HCT116 (cell line): ENCODE measurements around the gene CILP2.

Experiments used
- EGR1 ChIP-seq: IDR thresholded peaks from 2 replicates; pipeline ENCODE4 v1.6.1; 2012; ENCODE audit warnings: low read depth
- SIN3A ChIP-seq: IDR thresholded peaks from 2 replicates; pipeline ENCODE4 v1.6.1; 2012; ENCODE audit warnings: low read depth
- TCF7L2 ChIP-seq: IDR thresholded peaks from 2 replicates; pipeline ENCODE4 v1.7.0; 2011; ENCODE audit warnings: borderline replicate concordance, inconsistent platforms; ENCODE audit not compliant: insufficient read depth, insufficient read length; ENCODE audit errors: extremely low read depth
- YY1 ChIP-seq: IDR thresholded peaks from 2 replicates; pipeline ENCODE4 v1.6.1; 2011; ENCODE audit warnings: low read length, low read depth, moderate library complexity, mild to moderate bottlenecking; ENCODE audit not compliant: insufficient replicate concordance; ENCODE audit errors: extremely low read depth
- TF ChIP-seq, protein P1 (sequence below), 3 experiments: fragments of 200-600 bp in 1 of 3; sonication (generic) in 1 of 3; IDR thresholded peaks in 2 of 3; conservative IDR thresholded peaks in 1 of 3; 2 replicates each; pipeline ENCODE4 v1.5.1; 2012 to 2017; ENCODE audit warnings: low read depth in 2 of 3, low read length in 2 of 3, antibody characterized with exemption in 1 of 3, borderline replicate concordance in 1 of 3, control low read depth in 1 of 3, mild to moderate bottlenecking in 1 of 3, mixed read lengths in 1 of 3, mixed run types in 1 of 3, moderate library complexity in 1 of 3; ENCODE audit not compliant: insufficient read depth in 1 of 3
- TF ChIP-seq, protein P2 (sequence below): IDR thresholded peaks from 2 replicates; pipeline ENCODE4 v1.6.1; 2011; ENCODE audit warnings: mild to moderate bottlenecking, low read length, moderate library complexity; ENCODE audit not compliant: insufficient replicate concordance; ENCODE audit errors: extremely low read depth

GRCh38 chr19:19566306-19566705 lies 28.2 kb downstream of the CILP2 start:
- TF ChIP-seq TCF7L2, result no peak
- no peak for TF ChIP-seq SIN3A
- TF ChIP-seq, protein P1, sequence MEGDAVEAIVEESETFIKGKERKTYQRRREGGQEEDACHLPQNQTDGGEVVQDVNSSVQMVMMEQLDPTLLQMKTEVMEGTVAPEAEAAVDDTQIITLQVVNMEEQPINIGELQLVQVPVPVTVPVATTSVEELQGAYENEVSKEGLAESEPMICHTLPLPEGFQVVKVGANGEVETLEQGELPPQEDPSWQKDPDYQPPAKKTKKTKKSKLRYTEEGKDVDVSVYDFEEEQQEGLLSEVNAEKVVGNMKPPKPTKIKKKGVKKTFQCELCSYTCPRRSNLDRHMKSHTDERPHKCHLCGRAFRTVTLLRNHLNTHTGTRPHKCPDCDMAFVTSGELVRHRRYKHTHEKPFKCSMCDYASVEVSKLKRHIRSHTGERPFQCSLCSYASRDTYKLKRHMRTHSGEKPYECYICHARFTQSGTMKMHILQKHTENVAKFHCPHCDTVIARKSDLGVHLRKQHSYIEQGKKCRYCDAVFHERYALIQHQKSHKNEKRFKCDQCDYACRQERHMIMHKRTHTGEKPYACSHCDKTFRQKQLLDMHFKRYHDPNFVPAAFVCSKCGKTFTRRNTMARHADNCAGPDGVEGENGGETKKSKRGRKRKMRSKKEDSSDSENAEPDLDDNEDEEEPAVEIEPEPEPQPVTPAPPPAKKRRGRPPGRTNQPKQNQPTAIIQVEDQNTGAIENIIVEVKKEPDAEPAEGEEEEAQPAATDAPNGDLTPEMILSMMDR (IDR thresholded peaks at IDR 0.05 in 2 of 3, conservative IDR thresholded peaks at IDR 0.05 in 1 of 3; ENCODE audit: borderline replicate concordance in 1 of 3, insufficient read depth in 1 of 3, low read depth in 2 of 3, low read length in 2 of 3), result no peak
- TF ChIP-seq, protein P2, sequence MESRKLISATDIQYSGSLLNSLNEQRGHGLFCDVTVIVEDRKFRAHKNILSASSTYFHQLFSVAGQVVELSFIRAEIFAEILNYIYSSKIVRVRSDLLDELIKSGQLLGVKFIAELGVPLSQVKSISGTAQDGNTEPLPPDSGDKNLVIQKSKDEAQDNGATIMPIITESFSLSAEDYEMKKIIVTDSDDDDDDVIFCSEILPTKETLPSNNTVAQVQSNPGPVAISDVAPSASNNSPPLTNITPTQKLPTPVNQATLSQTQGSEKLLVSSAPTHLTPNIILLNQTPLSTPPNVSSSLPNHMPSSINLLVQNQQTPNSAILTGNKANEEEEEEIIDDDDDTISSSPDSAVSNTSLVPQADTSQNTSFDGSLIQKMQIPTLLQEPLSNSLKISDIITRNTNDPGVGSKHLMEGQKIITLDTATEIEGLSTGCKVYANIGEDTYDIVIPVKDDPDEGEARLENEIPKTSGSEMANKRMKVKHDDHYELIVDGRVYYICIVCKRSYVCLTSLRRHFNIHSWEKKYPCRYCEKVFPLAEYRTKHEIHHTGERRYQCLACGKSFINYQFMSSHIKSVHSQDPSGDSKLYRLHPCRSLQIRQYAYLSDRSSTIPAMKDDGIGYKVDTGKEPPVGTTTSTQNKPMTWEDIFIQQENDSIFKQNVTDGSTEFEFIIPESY, result no peak
- TF ChIP-seq EGR1, result no peak
- TF ChIP-seq YY1, result no peak
